ENCODE results near the gene MID1.

Gene MID1

DNA sequence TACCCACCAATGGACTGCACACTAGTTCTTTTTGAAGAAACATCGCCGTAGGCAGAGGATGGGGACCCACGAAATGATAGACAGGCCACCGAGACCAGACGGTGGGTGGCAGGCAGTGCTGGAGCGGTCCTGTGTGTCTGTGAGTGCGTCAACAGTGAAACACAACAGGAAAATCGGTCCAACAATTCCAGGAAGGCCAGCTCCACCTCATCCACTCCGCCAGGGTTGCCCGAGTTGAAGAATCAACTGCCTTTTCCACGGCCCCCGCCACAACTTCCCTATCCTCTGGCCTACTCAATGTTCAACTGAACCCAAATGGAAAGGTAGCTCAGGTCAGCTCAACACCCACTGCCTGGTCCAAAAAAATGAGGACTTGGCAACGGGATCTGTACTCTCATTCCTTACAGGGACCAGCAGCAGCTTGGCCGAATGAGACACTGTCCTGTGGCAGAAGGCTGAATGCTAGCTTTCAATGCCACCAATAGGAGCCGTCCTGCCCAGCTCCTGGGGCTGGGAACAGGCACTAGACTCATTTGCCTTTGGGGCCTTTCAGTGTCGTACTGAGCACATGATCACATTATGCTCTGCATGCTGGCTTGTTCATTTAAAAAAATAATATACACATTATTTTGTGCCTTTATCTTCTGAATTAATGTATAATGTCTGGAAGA is 43.5 kb downstream of the MID1 start:
- no peak for DNase-seq

DNA sequence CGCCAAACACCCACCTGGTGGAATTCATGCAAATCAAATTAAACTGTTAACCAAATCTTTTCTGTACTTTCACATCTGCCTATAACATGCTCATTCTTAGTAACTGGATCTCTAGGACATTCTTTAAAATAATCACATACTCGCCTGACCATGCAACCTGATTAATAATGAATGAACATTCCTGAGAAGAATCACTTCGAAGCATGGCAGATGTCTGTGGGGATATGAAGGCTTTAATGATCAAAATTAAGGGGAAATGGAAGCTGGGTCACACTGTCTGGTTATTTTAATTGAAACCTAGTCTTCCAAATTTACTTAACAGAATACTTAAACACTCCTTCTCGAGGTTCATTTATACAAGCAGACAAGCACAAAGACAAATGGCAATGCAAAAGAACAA is 44.2 kb downstream of the MID1 start:
- no peak for DNase-seq

DNA sequence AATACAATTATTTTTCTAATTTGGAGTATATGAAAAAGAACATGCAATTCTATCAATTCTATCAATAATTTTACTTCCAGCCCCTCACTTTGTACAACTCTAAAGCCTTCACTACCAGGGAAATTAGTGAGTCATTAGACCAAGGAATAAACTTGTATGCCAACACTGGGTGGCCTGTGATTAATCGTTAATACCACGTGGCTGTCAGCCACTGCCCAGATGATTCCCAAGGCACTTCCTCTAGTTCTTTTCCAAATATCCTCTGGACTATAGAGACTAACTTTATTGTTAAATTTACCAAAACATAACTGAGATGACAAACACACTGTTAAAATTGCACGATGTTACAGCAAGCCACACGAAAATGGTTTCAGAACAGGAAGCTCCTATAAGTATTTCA is 45.7 kb downstream of the MID1 start:
- DNase-seq, result no peak

DNA sequence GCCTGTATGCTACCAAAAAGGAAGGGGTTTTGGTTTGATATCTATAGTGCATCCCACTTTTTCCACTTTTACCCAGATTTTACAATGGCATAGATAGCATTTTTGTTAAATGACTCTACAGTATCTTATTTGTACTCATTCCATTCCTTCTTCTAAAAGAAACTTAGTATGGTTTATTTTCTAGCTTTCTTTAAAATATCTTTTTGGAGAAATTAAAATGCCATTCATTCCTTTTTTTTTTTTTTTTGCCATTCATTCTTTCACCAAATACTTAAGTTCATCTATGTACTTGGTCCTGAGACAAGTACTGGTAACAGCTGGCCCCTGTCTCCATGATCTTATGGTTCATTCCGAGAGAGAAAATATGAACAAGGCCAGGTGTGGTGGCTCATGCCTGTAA is 49.1 kb downstream of the MID1 start:
- no peak for DNase-seq

DNA sequence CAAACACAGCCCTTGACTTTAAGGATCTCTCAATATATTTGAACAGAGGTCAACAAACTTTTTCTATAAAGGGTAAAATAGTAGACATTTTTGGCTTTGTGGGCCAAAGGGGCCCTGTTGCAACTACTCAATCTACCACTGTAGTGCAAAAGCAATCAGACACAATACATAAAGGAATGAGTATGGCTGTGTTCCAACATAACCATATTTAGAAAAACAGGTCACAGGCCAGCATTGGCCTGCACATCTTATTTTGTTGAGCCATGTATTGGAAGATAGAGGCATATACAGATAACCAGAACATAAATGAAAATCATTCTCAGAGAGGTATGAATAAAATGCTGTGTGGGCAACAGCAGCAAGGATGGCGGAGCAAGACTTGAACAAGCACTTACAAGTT is 49.8 kb downstream of the MID1 start:
- no peak for DNase-seq

DNA sequence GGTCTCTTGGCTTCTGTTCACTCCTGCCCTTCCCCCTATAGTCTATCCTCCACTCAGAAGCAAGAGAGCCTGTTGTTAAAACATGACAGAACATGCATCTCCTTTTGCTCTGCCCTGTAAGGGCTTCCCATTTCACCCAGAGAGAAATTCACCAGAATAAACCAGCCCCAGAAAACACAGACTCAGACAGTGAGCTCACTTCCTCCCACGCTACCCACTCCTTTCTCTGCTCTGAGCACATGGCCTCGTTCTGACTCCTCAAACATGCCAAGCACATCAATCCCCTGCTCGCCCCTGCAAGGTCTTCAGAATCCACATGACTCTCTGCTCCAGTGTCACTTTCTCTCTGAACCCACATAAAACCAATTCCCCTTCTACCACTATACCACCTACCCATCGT is 50.4 kb downstream of the MID1 start:
- no peak for DNase-seq

DNA sequence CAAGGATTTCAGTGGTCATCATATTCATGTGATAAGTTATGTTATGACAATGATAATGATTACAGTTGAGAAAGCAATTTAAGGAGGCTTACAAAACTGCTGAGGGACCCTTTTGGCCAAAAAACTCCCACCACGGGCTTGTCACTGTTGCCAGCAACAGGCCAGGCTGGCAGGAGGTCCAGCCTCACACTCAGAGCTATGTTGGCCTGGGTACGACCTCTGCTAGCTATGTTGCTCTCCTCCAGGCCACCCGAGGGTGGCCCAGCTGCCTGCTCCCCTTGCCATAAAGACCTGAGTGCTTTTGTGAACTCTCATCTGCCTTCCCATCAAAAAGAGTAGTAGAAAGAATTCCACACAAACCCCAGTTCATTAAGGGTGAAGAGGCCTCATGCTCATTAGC is 52.0 kb downstream of the MID1 start:
- DNase-seq, result no peak

DNA sequence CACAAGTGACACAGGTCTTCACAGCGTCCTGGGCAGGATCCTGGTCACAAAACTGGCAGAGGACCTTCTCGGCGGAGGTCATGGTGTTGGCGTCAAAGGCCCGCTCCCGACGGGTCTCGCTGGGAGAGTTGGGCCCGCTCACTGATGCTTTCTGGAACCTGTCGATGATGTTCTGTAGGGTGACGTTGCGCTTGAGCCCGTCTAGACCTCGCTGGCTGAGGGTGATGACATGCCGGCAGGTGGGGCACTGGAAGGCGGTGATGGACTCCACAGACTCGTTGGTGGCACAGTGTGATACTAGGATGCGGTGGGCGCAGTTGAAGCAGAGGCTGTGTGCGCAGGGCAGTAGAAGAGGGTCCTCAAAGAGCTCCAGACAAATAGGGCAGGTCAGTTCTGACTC is 53.2 kb downstream of the MID1 start:
- DNase-seq, result no peak

DNA sequence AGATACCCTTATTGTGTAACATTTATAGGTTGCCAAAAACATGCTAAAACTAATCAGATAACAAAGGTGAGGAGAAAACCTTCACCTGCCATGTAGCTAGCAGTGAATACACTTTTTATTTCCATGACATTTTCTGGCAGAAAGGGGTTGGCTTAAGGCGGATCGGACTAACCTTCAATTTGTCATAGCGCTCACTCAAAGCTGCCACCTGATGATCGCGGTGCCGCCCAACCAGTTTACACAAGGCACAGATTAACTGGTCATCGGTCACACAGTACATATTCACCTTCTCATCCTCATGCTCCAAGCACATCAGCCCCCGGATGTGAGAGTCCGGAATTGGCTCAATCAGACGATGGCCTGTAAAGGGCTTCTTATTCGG is 53.7 kb downstream of the MID1 start:
- no peak for DNase-seq

DNA sequence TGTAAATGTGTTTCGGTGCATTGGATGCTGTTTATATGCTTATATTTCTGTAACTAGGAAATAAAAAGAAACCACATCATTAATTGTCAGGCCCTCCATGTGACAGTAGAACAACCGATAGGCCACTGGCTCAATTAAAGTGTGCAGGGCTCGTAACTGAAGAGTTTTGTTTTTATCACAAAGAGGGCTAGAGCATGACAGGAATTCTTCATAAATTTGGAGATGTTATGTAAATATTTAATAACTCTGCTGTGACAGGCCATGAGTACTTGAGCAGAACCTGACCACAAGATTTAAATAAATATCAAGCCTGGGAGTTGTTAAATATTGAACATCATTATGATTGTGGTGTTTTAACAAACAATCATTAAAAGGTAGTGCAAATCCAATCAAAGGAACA is 55.9 kb downstream of the MID1 start:
- DNase-seq, result peak; percentile 14

DNA sequence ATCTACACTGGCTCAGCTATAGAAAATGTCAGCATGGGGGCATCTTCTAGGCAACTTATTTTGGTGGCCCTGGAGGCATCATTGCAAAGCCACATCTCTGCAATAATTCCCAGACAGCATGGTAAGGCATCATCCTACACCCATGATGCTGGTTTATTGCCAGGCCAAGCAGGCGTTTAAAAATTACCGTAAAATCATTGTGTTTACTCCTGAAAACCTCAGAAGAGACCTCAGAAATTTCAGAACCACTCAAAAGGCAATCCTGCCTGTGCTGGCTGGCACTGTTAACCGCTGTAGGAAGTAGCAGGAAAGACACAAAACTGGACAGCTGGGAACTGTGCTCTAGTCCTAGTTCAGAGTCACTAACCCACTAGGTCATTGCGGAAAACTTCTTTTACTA is 63.2 kb downstream of the MID1 start:
- no peak for DNase-seq

DNA sequence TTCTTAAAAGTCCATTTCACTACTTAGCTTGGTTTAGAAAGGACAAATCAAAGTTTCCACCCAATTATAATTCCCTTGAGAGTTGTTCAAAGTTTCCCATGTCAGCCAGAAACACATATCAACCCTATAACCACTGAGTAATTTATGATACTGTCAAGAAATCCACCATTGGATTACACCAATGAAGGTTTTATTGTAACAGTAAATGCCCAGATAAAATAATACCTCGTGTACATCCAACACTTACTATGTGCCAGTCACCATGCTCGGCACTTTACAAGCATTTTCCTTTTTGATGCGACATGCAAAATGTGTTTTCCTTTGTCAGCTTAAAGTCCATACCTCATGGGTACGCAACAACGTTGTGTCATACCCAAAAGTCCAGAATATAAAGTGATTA is 64.0 kb downstream of the MID1 start:
- no peak for DNase-seq

DNA sequence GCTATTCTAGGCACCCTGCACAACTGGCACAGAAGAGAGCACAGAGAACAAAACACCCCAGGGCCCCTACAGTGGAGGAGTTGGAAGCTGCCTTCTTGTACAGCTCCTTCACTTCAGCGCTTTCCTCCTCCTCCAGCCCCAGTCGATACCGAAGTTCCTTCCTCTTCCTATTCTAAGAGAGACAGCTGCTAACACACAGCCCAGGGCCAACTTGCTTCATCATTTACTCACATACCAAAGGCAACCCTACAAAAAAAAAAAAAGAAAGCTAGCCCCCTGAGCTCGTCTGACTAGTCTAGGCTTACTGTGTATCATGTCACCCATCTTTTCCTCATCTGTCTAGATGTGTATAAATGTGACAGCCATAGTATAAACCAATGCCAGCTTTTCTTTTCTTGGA is 64.5 kb downstream of the MID1 start:
- DNase-seq, result no peak

DNA sequence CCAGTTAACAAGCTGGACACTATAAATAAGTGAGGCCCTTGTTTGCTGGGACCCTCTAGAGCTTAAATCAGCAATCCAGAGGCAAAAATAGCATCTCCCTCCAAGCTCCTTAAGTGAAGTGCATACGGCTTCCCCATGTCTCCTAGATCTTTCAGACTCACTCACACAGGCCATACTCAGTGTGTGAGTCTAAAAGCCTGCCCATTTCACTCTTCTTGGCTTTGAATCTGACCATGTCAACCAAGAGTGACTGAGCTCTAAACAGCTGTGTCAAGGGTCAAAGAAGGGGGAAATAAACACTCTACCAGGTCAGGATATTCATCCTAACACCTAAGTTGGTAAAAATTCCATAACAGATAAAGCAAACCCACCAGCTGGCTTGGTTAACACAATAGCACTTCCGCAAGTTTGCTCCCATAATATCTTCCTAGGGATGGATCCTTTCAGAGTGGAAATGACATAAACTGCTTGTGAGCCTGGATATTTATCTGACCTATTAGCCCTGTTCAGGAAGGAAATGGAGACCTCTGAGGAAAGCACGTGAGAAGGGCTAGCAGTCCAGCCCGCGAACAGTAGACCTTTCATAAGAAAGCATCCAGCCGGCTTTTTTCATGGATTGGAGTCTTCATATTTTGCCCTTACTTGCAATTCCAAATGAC is 65.6 kb downstream of the MID1 start:
- DNase-seq, result no peak

DNA sequence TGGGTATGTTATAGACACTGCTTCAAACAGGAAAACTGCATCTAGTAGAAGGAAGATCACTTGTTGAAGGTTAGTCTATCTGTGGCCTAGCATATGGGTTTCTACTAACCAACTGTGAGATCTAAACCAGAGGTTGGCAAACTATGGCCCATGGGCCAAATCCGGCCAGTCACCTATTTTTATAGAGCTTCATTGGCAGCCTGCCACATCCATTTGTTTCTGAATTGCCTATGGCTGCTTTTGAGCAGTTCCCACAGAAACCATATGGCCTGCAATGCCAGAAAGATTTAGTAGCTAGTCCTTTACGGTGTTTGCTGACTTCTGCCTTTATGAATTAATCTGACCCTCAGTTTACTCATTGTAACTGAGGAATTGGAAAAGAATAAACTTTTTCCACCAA is 71.1 kb downstream of the MID1 start:
- no peak for DNase-seq

DNA sequence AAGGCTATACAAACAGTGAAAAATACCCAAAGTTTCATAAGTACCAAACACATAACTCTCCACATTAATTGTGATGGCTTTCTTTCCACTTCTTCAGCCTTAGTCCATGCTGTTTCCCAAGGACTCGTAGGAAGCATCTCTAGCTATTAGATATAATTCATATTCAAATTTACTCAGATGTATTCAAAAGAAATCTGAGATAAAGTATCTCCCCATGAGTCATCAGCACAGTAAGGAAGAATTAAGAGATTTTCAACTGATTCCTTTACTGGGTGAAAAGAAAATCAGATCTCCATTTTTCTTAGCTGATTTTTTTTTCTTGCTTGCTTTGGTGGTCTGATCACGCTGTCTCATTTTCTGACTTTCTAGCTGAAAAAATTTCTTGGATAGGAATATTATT is 71.7 kb downstream of the MID1 start:
- DNase-seq, result no peak

DNA sequence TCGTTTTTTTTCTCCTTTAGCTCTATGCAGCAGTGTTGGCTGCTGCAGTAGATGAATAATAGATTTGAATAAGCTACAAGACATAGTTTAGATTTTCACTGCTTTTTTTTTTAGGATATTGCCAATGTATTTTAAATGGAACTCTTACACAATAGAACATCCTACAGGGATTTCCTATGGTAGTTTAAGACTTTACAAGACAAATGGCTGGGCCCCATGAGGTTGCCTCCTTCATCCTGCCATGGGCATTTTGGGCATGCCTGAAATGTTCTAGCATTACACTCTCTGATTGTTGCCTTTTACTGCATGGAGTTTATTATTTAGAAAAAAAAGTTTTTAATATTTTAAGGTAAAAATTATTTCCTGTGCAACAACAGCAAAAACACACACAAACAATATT is 74.5 kb downstream of the MID1 start:
- DNase-seq, result no peak

DNA sequence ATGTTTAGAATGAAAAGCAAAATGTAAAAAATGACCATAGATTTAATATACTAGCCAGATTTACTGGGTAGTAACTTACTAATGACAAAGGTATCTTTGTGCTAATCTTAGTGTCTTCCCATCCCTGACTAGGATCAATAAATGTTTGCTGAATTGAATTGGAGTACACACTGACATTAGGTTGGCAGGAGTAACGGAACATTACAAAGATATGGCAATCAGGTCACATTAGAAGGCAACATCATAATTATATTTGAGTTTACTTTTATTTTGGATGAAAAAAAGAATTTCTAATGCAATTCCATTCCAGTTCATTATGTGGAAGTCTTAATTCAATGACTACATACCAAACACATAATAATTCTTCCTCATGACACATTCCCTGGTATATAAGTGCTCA is 77.8 kb downstream of the MID1 start:
- DNase-seq, result no peak

DNA sequence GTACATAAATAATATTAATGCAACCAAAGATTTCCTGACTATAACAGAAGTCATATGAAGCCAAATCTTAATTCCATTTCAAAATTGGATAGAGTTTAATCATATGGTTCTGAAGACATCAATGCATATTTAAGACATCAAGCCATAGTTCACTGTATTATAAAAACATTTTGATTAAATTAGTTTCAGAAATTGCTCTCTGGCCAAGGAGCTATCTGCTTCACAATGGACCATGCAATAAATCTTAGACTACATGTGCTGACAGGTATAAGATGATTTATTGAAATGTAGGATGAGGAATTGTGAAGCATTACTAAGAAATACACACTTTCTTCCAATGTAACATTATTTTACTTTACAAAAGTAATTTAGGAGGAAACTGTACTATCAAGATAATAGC is 81.6 kb downstream of the MID1 start:
- DNase-seq, result no peak

DNA sequence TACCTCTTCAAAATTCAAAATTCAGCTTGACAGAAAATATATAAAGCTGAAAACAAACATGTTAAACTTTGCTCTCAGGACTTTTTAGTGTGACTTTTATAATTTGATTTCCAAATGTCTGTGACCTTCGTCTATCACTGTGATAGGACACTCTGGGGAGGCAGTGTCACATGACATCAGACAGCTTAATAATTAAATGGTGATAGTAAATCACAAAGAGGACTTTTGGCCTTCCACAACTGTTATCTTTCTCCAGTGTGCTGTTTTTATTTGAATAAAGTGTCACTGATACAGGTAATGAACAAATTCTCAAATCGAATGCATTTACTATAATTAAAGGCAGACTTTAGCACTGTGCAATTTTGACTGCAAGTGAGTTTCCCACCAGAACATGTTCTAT is 83.1 kb downstream of the MID1 start:
- no peak for DNase-seq

DNA sequence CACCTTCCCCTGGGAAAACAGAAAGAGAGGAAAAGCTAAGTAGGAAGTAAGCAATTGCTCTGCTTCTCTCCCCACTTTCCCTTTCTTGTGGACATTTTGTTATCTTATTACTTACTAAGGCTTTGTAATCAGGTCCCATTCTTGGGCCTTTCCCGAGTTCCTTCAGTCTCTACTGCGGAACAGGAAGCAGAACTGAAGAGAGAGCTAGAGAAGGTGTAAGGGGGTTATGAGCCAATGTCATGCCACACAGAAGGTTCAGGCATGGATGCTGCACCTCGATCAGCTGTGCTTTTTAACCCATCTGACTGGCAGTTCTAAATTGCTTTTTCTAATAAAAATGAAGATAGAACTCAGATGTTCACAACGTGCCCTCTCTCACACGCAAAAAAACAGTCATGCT is 83.6 kb downstream of the MID1 start:
- DNase-seq, result no peak

DNA sequence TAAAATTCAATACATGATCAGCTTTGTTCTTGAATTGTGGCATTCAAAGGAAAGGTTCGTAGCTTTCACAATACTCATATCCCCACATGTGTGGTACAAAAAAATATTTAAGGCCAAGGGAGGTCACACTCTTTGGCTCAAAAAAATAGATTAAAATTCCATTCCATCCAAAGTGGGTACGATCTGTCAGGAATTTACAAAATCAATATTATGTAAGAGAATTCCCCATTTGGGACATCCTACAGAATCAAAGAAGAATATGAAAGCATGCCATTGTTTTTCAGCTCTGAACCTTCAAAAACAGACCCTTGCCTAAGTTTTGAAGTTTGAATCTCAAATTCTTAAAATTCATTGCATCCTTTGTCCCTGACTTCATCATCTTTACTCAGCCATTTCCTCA is 85.8 kb downstream of the MID1 start:
- DNase-seq, result no peak

DNA sequence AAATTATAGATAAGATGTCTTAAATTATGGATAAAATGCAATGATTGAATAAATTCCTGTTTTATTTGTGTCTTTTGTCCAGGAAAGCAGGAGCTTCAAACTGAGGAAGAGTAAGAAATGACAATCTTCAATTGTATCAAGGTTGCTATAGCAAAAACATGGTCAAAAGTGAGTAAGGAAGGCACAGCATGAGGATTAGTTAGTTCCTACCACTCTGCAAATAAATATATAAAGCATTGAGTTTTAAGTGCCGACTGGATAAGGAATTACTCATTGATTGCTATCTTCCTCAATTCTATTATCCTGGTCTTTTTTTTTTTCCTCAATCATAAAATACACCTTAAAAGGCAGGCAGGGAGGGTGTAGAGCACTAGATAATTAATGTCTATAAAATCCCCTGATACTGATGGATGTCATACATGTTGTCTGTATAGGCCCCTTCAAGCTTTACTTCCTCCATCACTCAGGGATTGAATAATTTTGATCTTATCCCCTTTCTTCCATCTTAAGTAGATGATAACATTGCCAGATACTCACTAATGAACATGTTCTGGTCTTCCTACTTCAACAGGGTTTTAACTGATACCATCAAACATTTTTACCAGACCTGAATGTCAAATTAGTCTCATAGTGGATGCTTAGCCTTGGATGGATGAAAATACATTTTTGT is 86.6 kb downstream of the MID1 start:
- DNase-seq, result no peak

DNA sequence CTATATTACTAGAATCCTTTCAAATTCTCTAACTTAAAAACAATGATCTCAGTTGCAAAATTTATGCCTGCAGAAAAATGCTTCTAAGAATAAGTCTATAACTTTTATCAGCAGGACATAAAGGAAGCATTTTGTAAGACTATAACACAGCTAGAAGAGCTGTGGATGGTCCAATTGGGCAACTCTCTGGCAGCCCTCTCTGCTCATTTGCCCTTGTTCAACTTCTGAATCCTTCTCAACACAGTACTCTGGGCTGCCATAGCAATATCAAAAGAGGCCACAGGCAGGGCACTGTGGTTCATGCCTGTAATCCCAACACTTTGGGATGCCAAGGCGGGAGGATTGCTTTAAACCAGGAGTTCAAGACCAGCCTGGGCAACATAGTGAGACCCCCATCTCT is 88.5 kb downstream of the MID1 start:
- no peak for DNase-seq

DNA sequence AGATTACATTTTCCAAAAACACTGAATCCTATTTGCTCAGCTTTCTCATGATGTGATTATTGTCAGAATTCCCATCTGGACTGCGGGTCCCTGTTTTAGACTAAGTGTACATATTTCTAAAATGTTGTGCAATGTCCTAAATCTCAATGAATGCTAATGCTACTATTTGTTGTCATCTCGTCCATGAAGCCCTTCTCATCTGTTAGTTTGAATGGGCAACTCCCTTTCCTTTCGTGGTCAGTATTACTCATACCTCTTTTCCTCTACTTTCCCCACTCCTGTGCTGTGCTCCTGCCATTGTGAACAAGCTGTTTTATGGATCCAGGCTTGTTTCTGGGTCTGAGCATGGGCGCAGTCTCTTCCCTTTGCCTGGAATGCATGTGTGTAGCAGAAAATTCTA is 91.0 kb downstream of the MID1 start:
- no peak for DNase-seq
